ENCODE results near the gene ATF4. TPM values are rescaled to one million over a fixed set of nuclear protein-coding genes. Genes with fewer than 3 reads are reported as not detected.

ATF4 gene
- total and polyA plus RNA-seq, 2 of the 13 experiments (the other 11 are each of a cell fraction or from before 2014, with no cell fraction given): 486 to 1,297 TPM

DNA sequence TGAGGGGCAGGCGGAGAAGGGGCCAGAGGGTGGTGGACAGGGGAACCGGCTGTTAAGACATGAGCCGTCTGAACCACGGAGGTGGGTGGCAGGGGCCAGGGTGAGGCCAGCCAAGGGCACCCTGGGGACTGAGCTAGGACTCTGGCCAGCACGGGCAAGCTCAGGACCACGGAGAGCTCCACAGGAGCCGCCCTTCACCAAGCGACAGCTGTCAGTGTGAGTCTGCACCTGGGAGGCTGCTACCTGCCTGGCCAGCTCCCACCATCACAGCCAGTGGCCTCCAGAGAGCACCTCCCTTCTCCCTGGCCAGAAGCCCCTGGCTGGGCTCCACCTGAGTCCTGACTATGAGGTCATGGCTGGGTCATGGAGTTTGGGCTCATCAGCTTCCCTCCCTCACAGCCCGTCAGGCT is 41.9 kb upstream of the ATF4 start (continued):
- TF ChIP-seq, protein P1, sequence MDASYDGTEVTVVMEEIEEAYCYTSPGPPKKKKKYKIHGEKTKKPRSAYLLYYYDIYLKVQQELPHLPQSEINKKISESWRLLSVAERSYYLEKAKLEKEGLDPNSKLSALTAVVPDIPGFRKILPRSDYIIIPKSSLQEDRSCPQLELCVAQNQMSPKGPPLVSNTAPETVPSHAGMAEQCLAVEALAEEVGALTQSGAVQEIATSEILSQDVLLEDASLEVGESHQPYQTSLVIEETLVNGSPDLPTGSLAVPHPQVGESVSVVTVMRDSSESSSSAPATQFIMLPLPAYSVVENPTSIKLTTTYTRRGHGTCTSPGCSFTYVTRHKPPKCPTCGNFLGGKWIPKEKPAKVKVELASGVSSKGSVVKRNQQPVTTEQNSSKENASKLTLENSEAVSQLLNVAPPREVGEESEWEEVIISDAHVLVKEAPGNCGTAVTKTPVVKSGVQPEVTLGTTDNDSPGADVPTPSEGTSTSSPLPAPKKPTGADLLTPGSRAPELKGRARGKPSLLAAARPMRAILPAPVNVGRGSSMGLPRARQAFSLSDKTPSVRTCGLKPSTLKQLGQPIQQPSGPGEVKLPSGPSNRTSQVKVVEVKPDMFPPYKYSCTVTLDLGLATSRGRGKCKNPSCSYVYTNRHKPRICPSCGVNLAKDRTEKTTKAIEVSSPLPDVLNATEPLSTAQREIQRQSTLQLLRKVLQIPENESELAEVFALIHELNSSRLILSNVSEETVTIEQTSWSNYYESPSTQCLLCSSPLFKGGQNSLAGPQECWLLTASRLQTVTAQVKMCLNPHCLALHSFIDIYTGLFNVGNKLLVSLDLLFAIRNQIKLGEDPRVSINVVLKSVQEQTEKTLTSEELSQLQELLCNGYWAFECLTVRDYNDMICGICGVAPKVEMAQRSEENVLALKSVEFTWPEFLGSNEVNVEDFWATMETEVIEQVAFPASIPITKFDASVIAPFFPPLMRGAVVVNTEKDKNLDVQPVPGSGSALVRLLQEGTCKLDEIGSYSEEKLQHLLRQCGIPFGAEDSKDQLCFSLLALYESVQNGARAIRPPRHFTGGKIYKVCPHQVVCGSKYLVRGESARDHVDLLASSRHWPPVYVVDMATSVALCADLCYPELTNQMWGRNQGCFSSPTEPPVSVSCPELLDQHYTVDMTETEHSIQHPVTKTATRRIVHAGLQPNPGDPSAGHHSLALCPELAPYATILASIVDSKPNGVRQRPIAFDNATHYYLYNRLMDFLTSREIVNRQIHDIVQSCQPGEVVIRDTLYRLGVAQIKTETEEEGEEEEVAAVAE (CRISPR knock-in tag; IDR thresholded peaks at IDR 0.05; ENCODE audit: borderline replicate concordance): peak; percentile 70; the same call in 1 of the 2 replicates
- TF ChIP-seq SMAD1 (CRISPR knock-in tag; IDR thresholded peaks at IDR 0.05; ENCODE audit: borderline replicate concordance, low read depth) (no peak), MTA1 (CRISPR knock-in tag; IDR thresholded peaks at IDR 0.05; ENCODE audit: borderline replicate concordance) (no peak), GATA4 (IDR thresholded peaks at IDR 0.05; ENCODE audit: borderline replicate concordance, low read depth) (no peak), PHF5A (CRISPR knock-in tag; IDR thresholded peaks at IDR 0.05; ENCODE audit: low read depth, unreplicated experiment) (no peak), ZNF569 (CRISPR knock-in tag; IDR thresholded peaks at IDR 0.05; ENCODE audit: borderline replicate concordance) (no peak), ZNF343 (CRISPR knock-in tag; IDR thresholded peaks at IDR 0.05) (0 out of 2 replicates have a peak, but pooled peaks have one; percentile 44), CAMTA2 (CRISPR knock-in tag; IDR thresholded peaks at IDR 0.05; ENCODE audit: borderline replicate concordance) (no peak), KLF16 (CRISPR knock-in tag; IDR thresholded peaks at IDR 0.05) (peak in 1 of 2 experiments; percentile 91; a peak in 2 of 4 replicates), ZNF792 (CRISPR knock-in tag; IDR thresholded peaks at IDR 0.05) (peak; percentile 88), ZNF431 (CRISPR knock-in tag; IDR thresholded peaks at IDR 0.05; ENCODE audit: borderline replicate concordance, low read depth) (peak; percentile 56; the same call in 1 of the 2 replicates), ZSCAN25 (CRISPR knock-in tag; IDR thresholded peaks at IDR 0.05) (peak; percentile 70; the same call in 1 of the 2 replicates), GATAD1 (CRISPR knock-in tag; IDR thresholded peaks at IDR 0.05) (peak; percentile 55), ZNF737 (CRISPR knock-in tag; IDR thresholded peaks at IDR 0.05; ENCODE audit: borderline replicate concordance) (no peak)
- TF ChIP-seq, protein P2, sequence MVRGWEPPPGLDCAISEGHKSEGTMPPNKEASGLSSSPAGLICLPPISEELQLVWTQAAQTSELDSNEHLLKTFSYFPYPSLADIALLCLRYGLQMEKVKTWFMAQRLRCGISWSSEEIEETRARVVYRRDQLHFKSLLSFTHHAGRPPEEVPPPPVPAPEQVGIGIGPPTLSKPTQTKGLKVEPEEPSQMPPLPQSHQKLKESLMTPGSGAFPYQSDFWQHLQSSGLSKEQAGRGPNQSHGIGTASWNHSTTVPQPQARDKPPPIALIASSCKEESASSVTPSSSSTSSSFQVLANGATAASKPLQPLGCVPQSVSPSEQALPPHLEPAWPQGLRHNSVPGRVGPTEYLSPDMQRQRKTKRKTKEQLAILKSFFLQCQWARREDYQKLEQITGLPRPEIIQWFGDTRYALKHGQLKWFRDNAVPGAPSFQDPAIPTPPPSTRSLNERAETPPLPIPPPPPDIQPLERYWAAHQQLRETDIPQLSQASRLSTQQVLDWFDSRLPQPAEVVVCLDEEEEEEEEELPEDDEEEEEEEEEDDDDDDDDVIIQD (CRISPR knock-in tag; IDR thresholded peaks at IDR 0.05; ENCODE audit: low read depth): no peak
- TF ChIP-seq, protein P3, sequence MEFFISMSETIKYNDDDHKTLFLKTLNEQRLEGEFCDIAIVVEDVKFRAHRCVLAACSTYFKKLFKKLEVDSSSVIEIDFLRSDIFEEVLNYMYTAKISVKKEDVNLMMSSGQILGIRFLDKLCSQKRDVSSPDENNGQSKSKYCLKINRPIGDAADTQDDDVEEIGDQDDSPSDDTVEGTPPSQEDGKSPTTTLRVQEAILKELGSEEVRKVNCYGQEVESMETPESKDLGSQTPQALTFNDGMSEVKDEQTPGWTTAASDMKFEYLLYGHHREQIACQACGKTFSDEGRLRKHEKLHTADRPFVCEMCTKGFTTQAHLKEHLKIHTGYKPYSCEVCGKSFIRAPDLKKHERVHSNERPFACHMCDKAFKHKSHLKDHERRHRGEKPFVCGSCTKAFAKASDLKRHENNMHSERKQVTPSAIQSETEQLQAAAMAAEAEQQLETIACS (CRISPR knock-in tag; IDR thresholded peaks at IDR 0.05): no peak
- TF ChIP-seq, protein P4, sequence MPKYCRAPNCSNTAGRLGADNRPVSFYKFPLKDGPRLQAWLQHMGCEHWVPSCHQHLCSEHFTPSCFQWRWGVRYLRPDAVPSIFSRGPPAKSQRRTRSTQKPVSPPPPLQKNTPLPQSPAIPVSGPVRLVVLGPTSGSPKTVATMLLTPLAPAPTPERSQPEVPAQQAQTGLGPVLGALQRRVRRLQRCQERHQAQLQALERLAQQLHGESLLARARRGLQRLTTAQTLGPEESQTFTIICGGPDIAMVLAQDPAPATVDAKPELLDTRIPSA (CRISPR knock-in tag; IDR thresholded peaks at IDR 0.05; ENCODE audit: borderline replicate concordance): no peak
- TF ChIP-seq, protein P5, sequence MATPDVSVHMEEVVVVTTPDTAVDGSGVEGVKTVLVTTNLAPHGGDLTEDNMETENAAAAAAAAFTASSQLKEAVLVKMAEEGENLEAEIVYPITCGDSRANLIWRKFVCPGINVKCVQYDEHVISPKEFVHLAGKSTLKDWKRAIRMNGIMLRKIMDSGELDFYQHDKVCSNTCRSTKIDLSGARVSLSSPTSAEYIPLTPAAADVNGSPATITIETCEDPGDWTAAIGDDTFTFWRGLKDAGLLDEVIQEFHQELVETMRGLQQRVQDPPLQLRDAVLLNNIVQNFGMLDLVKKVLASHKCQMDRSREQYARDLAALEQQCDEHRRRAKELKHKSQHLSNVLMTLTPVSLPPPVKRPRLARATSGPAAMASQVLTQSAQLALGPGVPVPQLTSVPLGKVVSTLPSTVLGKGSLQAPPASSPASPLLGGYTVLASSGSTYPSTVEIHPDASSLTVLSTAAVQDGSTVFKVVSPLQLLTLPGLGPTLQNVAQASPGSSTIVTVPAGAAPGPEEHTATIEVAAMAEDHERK (CRISPR knock-in tag; IDR thresholded peaks at IDR 0.05; ENCODE audit: low read depth): no peak
- TF ChIP-seq, protein P6, sequence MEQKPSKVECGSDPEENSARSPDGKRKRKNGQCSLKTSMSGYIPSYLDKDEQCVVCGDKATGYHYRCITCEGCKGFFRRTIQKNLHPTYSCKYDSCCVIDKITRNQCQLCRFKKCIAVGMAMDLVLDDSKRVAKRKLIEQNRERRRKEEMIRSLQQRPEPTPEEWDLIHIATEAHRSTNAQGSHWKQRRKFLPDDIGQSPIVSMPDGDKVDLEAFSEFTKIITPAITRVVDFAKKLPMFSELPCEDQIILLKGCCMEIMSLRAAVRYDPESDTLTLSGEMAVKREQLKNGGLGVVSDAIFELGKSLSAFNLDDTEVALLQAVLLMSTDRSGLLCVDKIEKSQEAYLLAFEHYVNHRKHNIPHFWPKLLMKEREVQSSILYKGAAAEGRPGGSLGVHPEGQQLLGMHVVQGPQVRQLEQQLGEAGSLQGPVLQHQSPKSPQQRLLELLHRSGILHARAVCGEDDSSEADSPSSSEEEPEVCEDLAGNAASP (CRISPR knock-in tag; IDR thresholded peaks at IDR 0.05; ENCODE audit: borderline replicate concordance): peak; percentile 72

All from HepG2 (cell line).